Spleen (tissue), 11 donors: Measurements from ENCODE around the gene GALNT17. TPM values are rescaled to one million over a fixed set of nuclear protein-coding genes. Genes with fewer than 3 reads are reported as not detected.

Source experiments
- DNase-seq: peaks from one replicate; pipeline ENCODE4 v3.0.0-alpha.2; 2020
- H3K27ac ChIP-seq, 8 donors: fragments of 200-600 bp; sonication (generic) in 7 of 8; 1 replicate in 4 of 8; 2 replicates in 4 of 8; pipeline versions ENCODE4 v1.5.0 to v1.8.0; 2016 to 2021; ENCODE audit warnings: inconsistent platforms in 4 of 8, mild to moderate bottlenecking in 4 of 8, moderate library complexity in 1 of 8
- H3K27me3 ChIP-seq, 7 donors: fragments of 200-600 bp; sonication (generic) in 6 of 7; replicated peaks in 1 of 7; 1 replicate in 4 of 7; 2 replicates in 3 of 7; pipeline versions ENCODE4 v1.5.0 to v1.8.0; 2016 to 2021; ENCODE audit warnings: inconsistent platforms in 3 of 7, mild to moderate bottlenecking in 1 of 7
- H3K36me3 ChIP-seq, 6 donors: fragments of 200-600 bp; sonication (generic) in 5 of 6; 1 replicate in 4 of 6; 2 replicates in 2 of 6; pipeline versions ENCODE4 v1.5.0 to v1.8.0; 2016 to 2021; ENCODE audit warnings: inconsistent platforms in 2 of 6
- H3K4me1 ChIP-seq, 6 donors: fragments of 200-600 bp; sonication (generic) in 5 of 6; 1 replicate in 3 of 6; 2 replicates in 3 of 6; pipeline versions ENCODE4 v1.5.0 to v1.8.0; 2016 to 2021; ENCODE audit warnings: inconsistent platforms in 3 of 6
- H3K4me3 ChIP-seq, 8 donors: fragments of 200-600 bp; sonication (generic) in 7 of 8; 1 replicate in 4 of 8; 2 replicates in 4 of 8; pipeline versions ENCODE4 v1.5.0 to v1.8.0; 2016 to 2021; ENCODE audit warnings: inconsistent platforms in 4 of 8, mild to moderate bottlenecking in 4 of 8, moderate library complexity in 2 of 8
- H3K9me3 ChIP-seq, 8 donors: fragments of 200-600 bp; sonication (generic) in 7 of 8; 1 replicate in 4 of 8; 2 replicates in 4 of 8; pipeline versions ENCODE4 v1.5.0 to v1.8.0; 2016 to 2021; ENCODE audit warnings: inconsistent platforms in 4 of 8
- POLR2A ChIP-seq, 3 donors: fragments of 450-650 bp; IDR thresholded peaks; one replicate each; pipeline ENCODE4 v1.5.1; 2017; ENCODE audit warnings: antibody characterized with exemption in 3 of 3, mild to moderate bottlenecking in 1 of 3
- POLR2AphosphoS5 ChIP-seq, 3 donors: sonication (generic); formaldehyde crosslinking; IDR thresholded peaks; one replicate each; pipeline ENCODE4 v1.5.1; 2017; ENCODE audit warnings: antibody characterized with exemption in 3 of 3
- WGBS, 5 donors: extraction: QIAGEN DNeasy Blood & Tissue Kit in 3 of 5; methylation state at CpG; one replicate each; pipeline versions ENCODE4 v1.1.5 to v1.1.7; 2013 to 2018; 5-methylcytosine and 5-hydroxymethylcytosine counted together
- intact Hi-C: fragments of 100-400 bp; cut with DNase I; formaldehyde crosslinking; loops from one replicate; pipeline ENCODE4 v1.15.0; 2023; ENCODE audit warnings: low total_unique reads
- polyA plus RNA-seq, 3 donors: library from polyadenylated mRNA; stranded (reverse); fragments of 200-250 nt; gene quantifications; one replicate each; pipeline ENCODE4 v1.2.1, GENCODE V29; 2013
- total RNA-seq, 7 donors: library from RNA; depleted of rRNA in 3 of 7; stranded (reverse); fragments of >200 nt in 3 of 7; fragmentation: NEBNext Ultra II Directional in 4 of 7; extraction: Animal tissue kit (Norgen Biotek cat#: 25700) in 4 of 7; gene quantifications; one replicate each; pipeline versions ENCODE4 v1.1.0 to v1.2.1, GENCODE V29; 2016 to 2021
- TF ChIP-seq, protein P1 (sequence below), 11 experiments: fragments of 200-600 bp in 7 of 11; fragments of 450-650 bp in 4 of 11; sonication (generic) in 4 of 11; IDR thresholded peaks in 8 of 11; conservative IDR thresholded peaks in 3 of 11; 1 replicate in 7 of 11; 2 replicates in 4 of 11; pipeline versions ENCODE4 v1.4.0 to v1.8.0; 2016 to 2021; ENCODE audit warnings: antibody characterized with exemption in 11 of 11, inconsistent platforms in 4 of 11, mild to moderate bottlenecking in 1 of 11
- donor health status: healthy with polysubstance abuse.
- donor health status: DM: no; HTN: no; CAD: no; lungs with moderate emphysema.
- donor health status: DM: no; HTN: no; CAD: no.
- donor health status: Bipolar disorder and iron deficiency.
- donor health status: healthy.
- donor health status: DM: no; HTN: no; CAD: no.
- donor health status: DM: yes; HTN: yes; CAD: no.

Gene GALNT17
- total and polyA plus RNA-seq, 10 donors, result 0.39 to 10.8 (median 3.1) TPM

DNA sequence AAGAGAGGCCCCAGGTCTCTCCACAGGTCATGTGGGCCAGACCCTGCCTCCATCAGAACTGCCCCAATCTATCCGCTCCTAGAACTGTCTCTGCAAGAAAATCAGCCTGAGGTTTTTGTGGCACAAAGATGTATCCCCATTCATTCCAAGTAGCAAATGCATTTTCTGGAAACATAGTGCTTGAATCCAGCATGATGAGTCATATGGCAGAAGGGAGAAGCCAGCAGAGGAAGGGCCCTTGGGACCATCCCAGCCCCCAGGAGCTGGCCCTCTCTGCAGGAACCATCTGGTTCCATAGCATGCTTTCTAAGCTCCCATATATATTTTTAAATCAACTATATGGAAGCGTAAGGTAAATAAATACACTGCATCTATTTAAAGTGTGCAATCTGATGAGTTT lies 563.2 kb downstream of the GALNT17 start:
- no peak for DNase-seq
- Histone ChIP-seq H3K4me1 (no peaks in the 10 kb centered on the region), H3K4me3 (no peak overlapping the region), H3K27me3 (no peaks in the 10 kb centered on the region), H3K27ac (no peak overlapping the region), H3K9me3 (peaks cover 0 to 22% (median 3%) of the 10 kb centered on the region in 8 donors), H3K36me3 (no peaks in the 10 kb centered on the region)
- WGBS, 5 donors, result 90 to 96% (median 95%) methylated on average over 2 of the region's 2 CpGs
- TF ChIP-seq, protein P1, sequence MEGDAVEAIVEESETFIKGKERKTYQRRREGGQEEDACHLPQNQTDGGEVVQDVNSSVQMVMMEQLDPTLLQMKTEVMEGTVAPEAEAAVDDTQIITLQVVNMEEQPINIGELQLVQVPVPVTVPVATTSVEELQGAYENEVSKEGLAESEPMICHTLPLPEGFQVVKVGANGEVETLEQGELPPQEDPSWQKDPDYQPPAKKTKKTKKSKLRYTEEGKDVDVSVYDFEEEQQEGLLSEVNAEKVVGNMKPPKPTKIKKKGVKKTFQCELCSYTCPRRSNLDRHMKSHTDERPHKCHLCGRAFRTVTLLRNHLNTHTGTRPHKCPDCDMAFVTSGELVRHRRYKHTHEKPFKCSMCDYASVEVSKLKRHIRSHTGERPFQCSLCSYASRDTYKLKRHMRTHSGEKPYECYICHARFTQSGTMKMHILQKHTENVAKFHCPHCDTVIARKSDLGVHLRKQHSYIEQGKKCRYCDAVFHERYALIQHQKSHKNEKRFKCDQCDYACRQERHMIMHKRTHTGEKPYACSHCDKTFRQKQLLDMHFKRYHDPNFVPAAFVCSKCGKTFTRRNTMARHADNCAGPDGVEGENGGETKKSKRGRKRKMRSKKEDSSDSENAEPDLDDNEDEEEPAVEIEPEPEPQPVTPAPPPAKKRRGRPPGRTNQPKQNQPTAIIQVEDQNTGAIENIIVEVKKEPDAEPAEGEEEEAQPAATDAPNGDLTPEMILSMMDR (IDR thresholded peaks at IDR 0.05 in 8 of 11, conservative IDR thresholded peaks at IDR 0.05 in 3 of 11), result no peak
- TF ChIP-seq POLR2AphosphoS5 (IDR thresholded peaks at IDR 0.05) (no peak), POLR2A (IDR thresholded peaks at IDR 0.05) (no peak)
- intact Hi-C loops, result no loop called here

DNA sequence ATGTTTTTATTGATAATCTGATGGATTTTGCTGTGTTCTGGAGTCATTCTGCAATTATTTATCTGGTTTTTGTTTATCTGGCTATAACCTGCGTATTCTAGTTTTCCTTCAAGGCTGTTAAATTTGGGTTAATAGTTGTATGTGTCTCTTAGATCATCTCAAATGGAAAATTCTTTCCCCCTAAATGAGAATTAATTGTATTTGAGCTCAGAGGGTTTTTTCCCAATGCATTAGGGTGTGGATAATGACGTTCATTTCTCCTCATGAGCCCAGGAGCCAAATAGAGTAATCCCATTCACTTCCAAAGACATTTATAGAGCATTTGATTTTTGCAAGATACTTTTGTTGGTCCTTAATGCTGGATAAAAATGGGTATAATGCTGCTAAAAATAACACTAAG lies 564.6 kb downstream of the GALNT17 start:
- Histone ChIP-seq H3K36me3 (no peaks in the 10 kb centered on the region), H3K27me3 (no peaks in the 10 kb centered on the region), H3K9me3 (peaks cover 0 to 22% (median 3%) of the 10 kb centered on the region in 8 donors), H3K27ac (no peak overlapping the region), H3K4me3 (no peak overlapping the region), H3K4me1 (no peaks in the 10 kb centered on the region)
- TF ChIP-seq POLR2AphosphoS5 (IDR thresholded peaks at IDR 0.05), result no peak
- no peak for TF ChIP-seq POLR2A (IDR thresholded peaks at IDR 0.05)
- TF ChIP-seq, protein P1 (IDR thresholded peaks at IDR 0.05 in 8 of 11, conservative IDR thresholded peaks at IDR 0.05 in 3 of 11), result no peak
- DNase-seq, result no peak
- WGBS, 5 donors, result 73 to 80% (median 79%) methylated on average over 2 of the region's 2 CpGs
- intact Hi-C loops, result no loop called here

DNA sequence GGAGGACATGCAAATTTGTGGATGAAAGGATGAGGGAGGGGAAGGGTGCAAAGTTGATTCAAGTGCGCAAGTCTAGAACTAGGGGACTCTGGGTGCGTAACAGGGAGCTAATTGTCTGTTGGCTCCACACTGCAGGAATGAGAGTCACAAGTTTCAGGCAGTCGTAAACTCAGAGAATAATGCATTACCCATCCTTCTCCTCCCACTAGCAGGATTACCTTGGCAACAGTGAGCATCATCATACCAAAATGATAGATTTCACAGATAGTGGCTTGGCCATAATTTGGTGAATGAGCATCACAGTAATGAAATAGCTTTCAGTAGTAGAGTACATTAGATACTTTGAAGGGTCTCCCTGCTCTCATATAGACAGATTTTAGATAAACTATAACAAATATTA lies 565.5 kb downstream of the GALNT17 start:
- TF ChIP-seq POLR2A (IDR thresholded peaks at IDR 0.05) (no peak), POLR2AphosphoS5 (IDR thresholded peaks at IDR 0.05) (no peak)
- TF ChIP-seq, protein P1 (IDR thresholded peaks at IDR 0.05 in 8 of 11, conservative IDR thresholded peaks at IDR 0.05 in 3 of 11), result no peak
- no peaks in the 10 kb centered on the region for H3K27me3 ChIP-seq
- H3K4me3 ChIP-seq, result no peak overlapping the region
- no peaks in the 10 kb centered on the region for H3K4me1 ChIP-seq
- no peak overlapping the region for H3K27ac ChIP-seq
- peaks cover 0 to 22% (median 3%) of the 10 kb centered on the region in 8 donors for H3K9me3 ChIP-seq
- intact Hi-C loops, result no loop called here
- H3K36me3 ChIP-seq, result no peaks in the 10 kb centered on the region
- WGBS, 5 donors, result 93 to 96% (median 95%) methylated on average over 3 of the region's 3 CpGs
- DNase-seq, result no peak

DNA sequence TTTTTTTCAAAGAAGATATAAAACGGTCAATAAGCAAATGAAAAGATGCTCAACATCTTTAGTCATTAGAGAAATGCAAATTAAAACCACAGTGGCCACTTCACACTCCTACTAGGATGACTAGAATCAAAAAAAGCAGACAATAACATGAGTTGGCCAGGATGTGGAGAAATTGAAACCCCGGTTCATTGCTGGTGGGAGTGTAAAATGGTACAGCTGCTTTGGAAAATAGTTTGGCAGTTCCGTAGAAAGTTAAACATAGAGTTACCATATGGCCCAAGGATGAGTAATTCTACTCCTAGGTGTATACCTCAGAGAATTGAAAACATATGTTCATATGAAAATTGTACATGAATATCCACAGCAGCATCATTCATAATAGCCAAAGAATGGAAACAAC lies 573.3 kb downstream of the GALNT17 start:
- Histone ChIP-seq H3K4me1 (no peaks in the 10 kb centered on the region), H3K36me3 (no peaks in the 10 kb centered on the region), H3K9me3 (peaks cover 0 to 43% (median 10%) of the 10 kb centered on the region in 8 donors), H3K27ac (no peak overlapping the region), H3K4me3 (no peak overlapping the region), H3K27me3 (no peaks in the 10 kb centered on the region)
- DNase-seq, result no peak
- 64 to 70% (median 69%) methylated on average over 3 of the region's 3 CpGs for WGBS, 5 donors
- TF ChIP-seq POLR2A (IDR thresholded peaks at IDR 0.05), result no peak
- TF ChIP-seq, protein P1 (IDR thresholded peaks at IDR 0.05 in 8 of 11, conservative IDR thresholded peaks at IDR 0.05 in 3 of 11), result no peak
- TF ChIP-seq POLR2AphosphoS5 (IDR thresholded peaks at IDR 0.05), result no peak
- intact Hi-C loops, result no loop called here
